GM23338 (cell line): Measurements from ENCODE around the gene MKRN2OS. TPM values are rescaled to one million over a fixed set of nuclear protein-coding genes. Genes with fewer than 3 reads are reported as not detected.

Experiments used
- ATAC-seq: fragments of 200-7000 bp; cut with Tn5 transposase; 3 replicates; pipeline ENCODE4 v1.9.1; 2020
- DNase-seq: peaks from one replicate; pipeline ENCODE4 v3.0.0-alpha.2; 2015; ENCODE audit warnings: low spot score
- H2AFZ ChIP-seq: fragments of 200-600 bp; sonication (generic); 2 replicates; pipeline ENCODE4 v1.8.0; 2016; ENCODE audit warnings: antibody characterized with exemption, mild to moderate bottlenecking, moderate library complexity
- H3F3A ChIP-seq: fragments of 200-600 bp; sonication (generic); replicated peaks from 2 replicates; pipeline ENCODE4 v1.8.0; 2017; ENCODE audit warnings: antibody characterized with exemption, mixed run types, low read depth
- H3K27ac ChIP-seq: fragments of 200-600 bp; sonication (generic); 2 replicates; pipeline ENCODE4 v1.6.1; 2016; ENCODE audit warnings: low read depth
- H3K27me3 ChIP-seq: fragments of 200-600 bp; sonication (generic); 2 replicates; pipeline ENCODE4 v1.8.0; 2016; ENCODE audit warnings: mild to moderate bottlenecking, mixed run types, moderate library complexity; ENCODE audit not compliant: insufficient read depth
- H3K36me3 ChIP-seq: fragments of 200-600 bp; sonication (generic); 2 replicates; pipeline ENCODE4 v1.8.0; 2016; ENCODE audit warnings: mild to moderate bottlenecking; ENCODE audit not compliant: insufficient read depth
- H3K4me1 ChIP-seq: fragments of 200-600 bp; sonication (generic); 2 replicates; pipeline ENCODE4 v1.8.0; 2016; ENCODE audit warnings: mild to moderate bottlenecking, moderate library complexity; ENCODE audit not compliant: insufficient read depth
- H3K4me2 ChIP-seq: fragments of 200-600 bp; sonication (generic); 2 replicates; pipeline ENCODE4 v1.7.1; 2017; ENCODE audit warnings: mixed run types
- H3K4me3 ChIP-seq: fragments of 200-600 bp; sonication (generic); 2 replicates; pipeline ENCODE4 v1.6.1; 2016; ENCODE audit warnings: mixed run types
- H3K79me2 ChIP-seq: fragments of 200-600 bp; sonication (generic); replicated peaks from 2 replicates; pipeline ENCODE4 v1.8.0; 2017; ENCODE audit warnings: mild to moderate bottlenecking; ENCODE audit not compliant: insufficient read depth
- H3K9me2 ChIP-seq: fragments of 200-600 bp; sonication (generic); 2 replicates; pipeline ENCODE4 v1.8.0; 2017; ENCODE audit not compliant: insufficient read depth
- H4K20me1 ChIP-seq: fragments of 200-600 bp; sonication (generic); replicated peaks from 2 replicates; pipeline ENCODE4 v1.8.0; 2017; ENCODE audit warnings: mild to moderate bottlenecking; ENCODE audit not compliant: insufficient read depth
- H3K27ac Mint-ChIP-seq: 2 replicates; pipeline ENCODE4 v1.8.0; 2020; ENCODE audit warnings: inconsistent platforms, mild to moderate bottlenecking, moderate library complexity, mixed read lengths
- H3K27me3 Mint-ChIP-seq: 3 replicates; pipeline ENCODE4 v1.8.0; 2022; ENCODE audit warnings: low read depth, mild to moderate bottlenecking, moderate library complexity, mixed read lengths, inconsistent platforms; ENCODE audit not compliant: insufficient read depth, poor library complexity
- H3K36me3 Mint-ChIP-seq: 3 replicates; pipeline ENCODE4 v1.8.0; 2021; ENCODE audit warnings: low read depth, mild to moderate bottlenecking, inconsistent platforms, moderate library complexity, mixed read lengths
- H3K4me1 Mint-ChIP-seq: 3 replicates; pipeline ENCODE4 v1.8.0; 2020; ENCODE audit warnings: mild to moderate bottlenecking, inconsistent platforms, mixed read lengths
- H3K4me3 Mint-ChIP-seq: 3 replicates; pipeline ENCODE4 v1.8.0; 2021; ENCODE audit warnings: moderate library complexity, mild to moderate bottlenecking, inconsistent platforms, mixed read lengths
- H3K9me3 Mint-ChIP-seq: 3 replicates; pipeline ENCODE4 v1.8.0; 2020; ENCODE audit warnings: moderate library complexity, mild to moderate bottlenecking, inconsistent platforms, mixed read lengths
- CREB1 ChIP-seq: fragments of 250-450 bp; sonication (Bioruptor Pico); IDR thresholded peaks from 2 replicates; pipeline ENCODE4 v1.5.0; 2020; ENCODE audit warnings: low read depth, mild to moderate bottlenecking, moderate library complexity
- CTCF ChIP-seq, 2 experiments: fragments of 200-600 bp in 1 of 2; sonication (generic) in 1 of 2; conservative IDR thresholded peaks; 2 replicates each; pipeline versions ENCODE4 v1.5.1 to v1.6.1; 2016 to 2017; ENCODE audit warnings: antibody characterized with exemption in 2 of 2, low read depth in 2 of 2, mild to moderate bottlenecking in 2 of 2, moderate library complexity in 1 of 2
- ETS1 ChIP-seq: IDR thresholded peaks from 2 replicates; pipeline ENCODE4 v1.6.1; 2016; ENCODE audit warnings: antibody characterized with exemption
- EZH2 ChIP-seq: fragments of 200-600 bp; sonication (generic); IDR thresholded peaks from one replicate; pipeline ENCODE4 v1.8.0; 2017; ENCODE audit warnings: antibody characterized with exemption, mild to moderate bottlenecking, low read depth; ENCODE audit not compliant: unreplicated experiment
- EZH2phosphoT487 ChIP-seq: fragments of 200-600 bp; sonication (generic); IDR thresholded peaks from one replicate; pipeline ENCODE4 v1.8.1; 2018; ENCODE audit warnings: antibody characterized with exemption; ENCODE audit not compliant: unreplicated experiment
- JUNB ChIP-seq: IDR thresholded peaks from one replicate; pipeline ENCODE4 v1.6.1; 2016; ENCODE audit warnings: antibody characterized with exemption; ENCODE audit not compliant: unreplicated experiment
- NANOG ChIP-seq: IDR thresholded peaks from 2 replicates; pipeline ENCODE4 v1.6.1; 2016; ENCODE audit warnings: antibody characterized with exemption, borderline replicate concordance
- POLR2AphosphoS5 ChIP-seq: IDR thresholded peaks from 2 replicates; pipeline ENCODE4 v1.6.1; 2016; ENCODE audit warnings: antibody characterized with exemption, low read depth
- REST ChIP-seq: IDR thresholded peaks from one replicate; pipeline ENCODE4 v1.6.1; 2018; ENCODE audit warnings: antibody characterized with exemption; ENCODE audit not compliant: unreplicated experiment
- STAT1 ChIP-seq: IDR thresholded peaks from one replicate; pipeline ENCODE4 v1.6.1; 2016; ENCODE audit warnings: antibody characterized with exemption; ENCODE audit not compliant: unreplicated experiment
- ZNF114 ChIP-seq: fragments of 250-450 bp; sonication (Bioruptor Pico); IDR thresholded peaks from 2 replicates; pipeline ENCODE4 v1.5.0; 2020; ENCODE audit warnings: mild to moderate bottlenecking, moderate library complexity
- ZNF331 ChIP-seq: fragments of 250-450 bp; sonication (Bioruptor Pico); IDR thresholded peaks from 2 replicates; pipeline ENCODE4 v1.5.0; 2020; ENCODE audit warnings: low read depth, mild to moderate bottlenecking, moderate library complexity
- ZNF462 ChIP-seq: fragments of 250-450 bp; sonication (Bioruptor Pico); IDR thresholded peaks from 2 replicates; pipeline ENCODE4 v1.5.0; 2020; ENCODE audit warnings: mild to moderate bottlenecking, moderate library complexity
- polyA plus RNA-seq: library from polyadenylated mRNA; unstranded; fragments of >200 nt; fragmentation: Nextera tagmentation; extraction: Ambion mirVana; gene quantifications from 2 replicates; pipeline ENCODE4 v1.2.1, GENCODE V29; 2016
- total RNA-seq: library from RNA; depleted of rRNA; stranded (reverse); fragments of >200 nt; shearing (Covaris generic); gene quantifications from 2 replicates; pipeline ENCODE4 v1.2.3, GENCODE V29; 2014

Gene MKRN2OS
- total and polyA plus RNA-seq, 2 experiments from 2014 or later = 0.55 TPM; not detected in 1

- Mint-ChIP-seq H3K4me1 (peaks cover 3% of the 10 kb centered on the region; the same call in 1 of the 3 replicates), H3K36me3 (peaks cover 84% of the 10 kb centered on the region), H3K4me3 (no peak overlapping the region), H3K9me3 (no peaks in the 10 kb centered on the region), H3K27ac (no peak overlapping the region), H3K27me3 (no peaks in the 10 kb centered on the region)
- no peaks in the 10 kb centered on the region for H3K4me1 ChIP-seq
- peaks cover 18% of the 10 kb centered on the region for H4K20me1 ChIP-seq
- DNase-seq (no peak), ATAC-seq (no peak)
- no peaks in the 10 kb centered on the region for H3K27me3 ChIP-seq
- no peak overlapping the region for H2AFZ ChIP-seq
- no peak overlapping the region for H3K4me3 ChIP-seq
- H3K4me2 ChIP-seq = no peak overlapping the region
- TF ChIP-seq ETS1 (no peak), CTCF (conservative IDR thresholded peaks at IDR 0.05; ENCODE audit: low read depth in 2 of 2) (no peak), ZNF462 (CRISPR knock-in tag) (no peak), NANOG (no peak), STAT1 (no peak), POLR2AphosphoS5 (no peak), ZNF114 (no peak), EZH2phosphoT487 (no peak), CREB1 (CRISPR knock-in tag) (no peak), REST (no peak), JUNB (no peak), EZH2 (no peak), ZNF331 (CRISPR knock-in tag) (no peak)
- no peaks in the 10 kb centered on the region for H3F3A ChIP-seq
- peaks cover 48% of the 10 kb centered on the region for H3K36me3 ChIP-seq
- H3K27ac ChIP-seq = no peak overlapping the region
- H3K9me2 ChIP-seq = no peaks in the 10 kb centered on the region
- no peaks in the 10 kb centered on the region for H3K79me2 ChIP-seq
Measured at GRCh38 chr3:12501360-12502020, 43.8 kb downstream of the MKRN2OS start.
